NB4 (cell line): ENCODE results near the gene MAPK4.
A peak's percentile ranks its signal among the peaks of the same experiment; 100 is the strongest.

Source experiments
- DNase-seq: peaks from one replicate; pipeline ENCODE4 v3.0.0; 2010; ENCODE audit warnings: low read depth
- H3K4me3 ChIP-seq: one replicate; pipeline ENCODE4 v1.5.1; 2011; ENCODE audit warnings: mild to moderate bottlenecking, low read depth, low read length, moderate library complexity
- CTCF ChIP-seq: IDR thresholded peaks from one replicate; pipeline ENCODE4 v1.5.1; 2012; ENCODE audit warnings: low read depth, low read length
- MAX ChIP-seq: IDR thresholded peaks from 2 replicates; pipeline ENCODE4 v1.6.1; 2011; ENCODE audit warnings: low read depth, low read length
- MYC ChIP-seq: IDR thresholded peaks from 2 replicates; pipeline ENCODE4 v1.6.1; 2011; ENCODE audit warnings: low read depth, low read length
- POLR2A ChIP-seq: IDR thresholded peaks from 2 replicates; pipeline ENCODE4 v1.6.1; 2011; ENCODE audit warnings: mild to moderate bottlenecking; ENCODE audit not compliant: insufficient read length; ENCODE audit errors: extremely low read depth

Gene MAPK4

GRCh38 chr18:50651334-50651733 is 91.4 kb downstream of the MAPK4 start:
- DNase-seq = no peak
- no peak overlapping the region for H3K4me3 ChIP-seq
- no peak for TF ChIP-seq MAX
- TF ChIP-seq MYC = no peak
- no peak for TF ChIP-seq CTCF
- no peak for TF ChIP-seq POLR2A

DNA sequence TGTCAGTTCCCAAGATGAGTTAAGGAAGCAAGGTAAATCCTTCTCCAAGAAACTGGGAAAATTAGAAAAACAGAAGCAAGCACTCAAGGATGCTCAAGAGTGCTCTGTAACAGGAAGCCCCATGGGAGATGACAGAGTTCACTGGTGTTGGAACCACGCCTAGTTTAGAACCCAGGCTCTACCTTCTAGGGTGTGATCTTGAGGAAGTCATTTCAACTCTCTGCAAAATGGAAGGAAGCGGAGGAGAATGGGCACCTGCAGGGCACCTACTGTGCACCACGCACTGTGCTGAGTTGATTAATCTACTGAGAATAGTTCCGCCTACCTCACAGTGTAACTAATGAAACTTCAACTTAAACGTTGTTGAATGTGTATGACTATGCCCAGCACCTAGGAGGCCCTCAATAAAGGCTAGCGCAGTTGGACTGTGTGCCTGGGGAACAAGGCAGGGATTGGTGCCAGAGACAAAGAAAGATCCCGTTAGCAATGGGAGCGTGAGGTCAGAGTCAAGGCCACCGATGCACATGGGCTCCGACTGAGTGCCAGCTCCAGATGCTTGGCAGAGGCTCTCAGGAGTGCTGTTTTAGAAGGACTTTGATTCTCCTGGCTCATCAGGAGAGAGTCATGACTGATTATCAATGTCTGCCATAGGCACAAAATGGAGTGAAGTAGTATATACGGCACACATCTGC is 93.7 kb downstream of the MAPK4 start:
- TF ChIP-seq MAX (no peak), MYC (no peak), CTCF (no peak), POLR2A (no peak)
- no peak overlapping the region for H3K4me3 ChIP-seq
- no peak for DNase-seq

DNA sequence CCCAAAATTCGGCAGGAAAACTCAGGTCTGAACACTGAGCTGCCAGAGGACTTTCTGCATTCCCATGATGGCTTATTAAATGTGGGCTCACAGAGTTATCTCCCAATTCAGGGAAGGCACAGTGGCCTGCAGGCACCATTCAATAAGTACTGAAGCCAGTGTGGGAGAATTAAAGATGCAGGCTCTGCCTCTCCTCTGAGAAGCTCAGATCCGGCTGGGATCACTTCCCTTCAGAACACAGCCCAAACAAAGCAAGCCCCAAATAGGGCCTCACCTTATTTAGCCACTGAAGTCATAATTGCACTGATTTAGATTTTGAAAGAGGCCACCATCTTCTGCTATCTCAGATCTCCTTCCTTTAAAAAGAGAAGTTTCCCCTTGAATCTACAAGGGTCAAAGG is 94.3 kb downstream of the MAPK4 start:
- TF ChIP-seq MAX (no peak), MYC (no peak), POLR2A (no peak)
- no peak for DNase-seq
- no peak overlapping the region for H3K4me3 ChIP-seq

DNA sequence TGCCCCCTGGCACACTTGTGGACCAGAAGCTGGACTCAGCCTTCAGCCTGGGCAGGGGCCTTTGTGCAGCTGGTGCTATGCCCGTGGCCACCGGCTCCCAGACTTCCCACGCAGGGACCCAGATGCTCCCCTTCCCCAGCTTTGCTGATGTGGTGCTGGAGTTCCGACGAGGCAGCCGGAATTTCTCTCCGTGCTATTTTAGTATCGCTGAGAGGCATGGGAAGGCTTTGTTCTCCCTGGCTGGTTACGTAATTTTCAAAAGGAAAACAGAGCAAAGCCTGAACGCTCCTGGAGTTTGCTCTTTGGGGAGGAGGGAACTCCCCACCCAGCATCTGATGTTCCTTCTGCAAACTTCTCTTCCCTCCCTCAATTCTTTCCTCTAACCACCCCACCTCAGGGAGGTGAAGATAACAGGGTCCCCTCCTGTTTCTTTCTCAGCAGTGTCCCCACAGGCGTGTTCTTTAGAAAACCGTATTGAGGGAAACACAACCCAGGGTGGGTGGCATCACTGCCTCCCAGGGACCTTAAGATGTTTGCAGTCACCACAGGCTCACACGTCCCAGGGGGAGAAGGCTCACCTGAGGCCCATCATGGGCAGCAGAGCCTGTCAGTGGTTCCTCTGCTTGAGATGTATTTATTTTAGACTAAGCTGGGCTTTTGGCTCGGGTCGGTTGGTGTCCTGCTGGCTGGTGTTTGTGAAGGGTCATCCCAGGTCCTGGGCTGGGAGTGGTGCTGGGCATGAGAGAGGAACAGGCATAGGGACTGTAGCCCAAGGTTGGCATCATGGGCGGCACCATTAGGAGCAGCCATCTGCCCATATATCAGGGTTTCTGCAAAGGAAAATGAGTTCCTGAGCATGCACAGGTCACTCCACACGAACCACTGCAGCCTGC is 95.0 kb downstream of the MAPK4 start:
- TF ChIP-seq MYC = no peak
- no peak for TF ChIP-seq MAX
- no peak overlapping the region for H3K4me3 ChIP-seq
- DNase-seq = no peak

DNA sequence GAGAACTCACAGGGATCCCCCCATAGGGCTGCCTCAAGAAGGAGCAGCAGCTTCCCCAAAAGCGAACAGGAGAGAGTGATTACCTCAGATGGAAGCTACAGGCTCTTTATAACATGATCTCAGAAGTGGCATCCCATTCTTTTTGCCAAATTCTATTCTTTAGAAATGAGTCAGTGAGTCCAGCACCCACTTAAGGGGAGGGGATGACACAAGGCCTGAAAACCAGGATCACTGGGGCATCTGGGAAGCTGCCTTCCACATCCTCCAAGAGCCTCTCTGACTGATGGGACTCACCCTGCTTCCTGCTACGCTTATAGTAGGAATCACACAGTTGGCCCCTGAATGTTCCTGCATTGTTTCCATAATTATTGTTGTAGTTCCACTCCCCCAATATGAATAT is 96.5 kb downstream of the MAPK4 start:
- no peak for DNase-seq
- TF ChIP-seq MAX = no peak
- TF ChIP-seq MYC = no peak
- TF ChIP-seq POLR2A = no peak
- TF ChIP-seq CTCF = no peak
- no peak overlapping the region for H3K4me3 ChIP-seq

DNA sequence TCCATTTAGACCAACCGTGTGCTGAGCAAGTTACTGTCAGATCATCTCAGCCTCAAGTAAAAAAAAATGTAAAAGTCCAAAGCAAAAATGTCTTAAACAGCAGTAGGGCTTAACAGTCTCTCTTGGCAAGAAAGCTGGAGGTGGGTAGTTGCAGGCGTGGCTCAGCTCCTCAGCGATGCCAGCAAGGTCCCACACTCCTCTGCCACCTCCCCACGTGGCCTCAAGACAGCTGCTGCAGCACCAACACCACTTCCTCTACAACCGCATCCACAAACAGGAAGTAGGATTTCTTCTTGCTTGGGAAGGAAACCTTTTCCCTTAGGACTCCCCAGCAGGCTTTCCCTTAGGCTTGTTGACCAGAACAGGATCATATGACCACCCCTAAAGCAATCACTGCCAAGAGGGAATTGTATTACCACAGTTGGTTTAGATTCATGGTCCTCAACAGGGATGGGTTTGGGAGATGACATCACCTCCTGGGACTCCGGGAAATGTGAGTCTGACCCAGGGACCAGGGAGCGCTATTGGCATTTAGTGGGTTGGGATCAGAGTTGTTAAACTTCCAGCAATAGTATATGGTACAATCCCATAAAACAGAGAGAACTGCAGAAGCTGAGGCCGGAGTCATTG is 97.1 kb downstream of the MAPK4 start:
- TF ChIP-seq MAX (0 out of 2 replicates have a peak, but pooled peaks have one; percentile 5), CTCF (no peak), MYC (no peak), POLR2A (no peak)
- DNase-seq = peak; percentile 16
- H3K4me3 ChIP-seq = no peak overlapping the region
